GM23338 (cell line): Measurements from ENCODE around the gene NHLH2. TPM values are rescaled to one million over a fixed set of nuclear protein-coding genes. Genes with fewer than 3 reads are reported as not detected.

ENCODE experiments used
- ATAC-seq: fragments of 200-7000 bp; cut with Tn5 transposase; 3 replicates; pipeline ENCODE4 v1.9.1; 2020
- DNase-seq: peaks from one replicate; pipeline ENCODE4 v3.0.0-alpha.2; 2015; ENCODE audit warnings: low spot score
- H2AFZ ChIP-seq: fragments of 200-600 bp; sonication (generic); 2 replicates; pipeline ENCODE4 v1.8.0; 2016; ENCODE audit warnings: antibody characterized with exemption, mild to moderate bottlenecking, moderate library complexity
- H3F3A ChIP-seq: fragments of 200-600 bp; sonication (generic); replicated peaks from 2 replicates; pipeline ENCODE4 v1.8.0; 2017; ENCODE audit warnings: antibody characterized with exemption, mixed run types, low read depth
- H3K27ac ChIP-seq: fragments of 200-600 bp; sonication (generic); 2 replicates; pipeline ENCODE4 v1.6.1; 2016; ENCODE audit warnings: low read depth
- H3K27me3 ChIP-seq: fragments of 200-600 bp; sonication (generic); 2 replicates; pipeline ENCODE4 v1.8.0; 2016; ENCODE audit warnings: mild to moderate bottlenecking, mixed run types, moderate library complexity; ENCODE audit not compliant: insufficient read depth
- H3K36me3 ChIP-seq: fragments of 200-600 bp; sonication (generic); 2 replicates; pipeline ENCODE4 v1.8.0; 2016; ENCODE audit warnings: mild to moderate bottlenecking; ENCODE audit not compliant: insufficient read depth
- H3K4me1 ChIP-seq: fragments of 200-600 bp; sonication (generic); 2 replicates; pipeline ENCODE4 v1.8.0; 2016; ENCODE audit warnings: mild to moderate bottlenecking, moderate library complexity; ENCODE audit not compliant: insufficient read depth
- H3K4me2 ChIP-seq: fragments of 200-600 bp; sonication (generic); 2 replicates; pipeline ENCODE4 v1.7.1; 2017; ENCODE audit warnings: mixed run types
- H3K4me3 ChIP-seq: fragments of 200-600 bp; sonication (generic); 2 replicates; pipeline ENCODE4 v1.6.1; 2016; ENCODE audit warnings: mixed run types
- H3K79me2 ChIP-seq: fragments of 200-600 bp; sonication (generic); replicated peaks from 2 replicates; pipeline ENCODE4 v1.8.0; 2017; ENCODE audit warnings: mild to moderate bottlenecking; ENCODE audit not compliant: insufficient read depth
- H3K9me2 ChIP-seq: fragments of 200-600 bp; sonication (generic); 2 replicates; pipeline ENCODE4 v1.8.0; 2017; ENCODE audit not compliant: insufficient read depth
- H4K20me1 ChIP-seq: fragments of 200-600 bp; sonication (generic); replicated peaks from 2 replicates; pipeline ENCODE4 v1.8.0; 2017; ENCODE audit warnings: mild to moderate bottlenecking; ENCODE audit not compliant: insufficient read depth
- H3K27ac Mint-ChIP-seq: 2 replicates; pipeline ENCODE4 v1.8.0; 2020; ENCODE audit warnings: inconsistent platforms, mild to moderate bottlenecking, moderate library complexity, mixed read lengths
- H3K27me3 Mint-ChIP-seq: 3 replicates; pipeline ENCODE4 v1.8.0; 2022; ENCODE audit warnings: low read depth, mild to moderate bottlenecking, moderate library complexity, mixed read lengths, inconsistent platforms; ENCODE audit not compliant: insufficient read depth, poor library complexity
- H3K36me3 Mint-ChIP-seq: 3 replicates; pipeline ENCODE4 v1.8.0; 2021; ENCODE audit warnings: low read depth, mild to moderate bottlenecking, inconsistent platforms, moderate library complexity, mixed read lengths
- H3K4me1 Mint-ChIP-seq: 3 replicates; pipeline ENCODE4 v1.8.0; 2020; ENCODE audit warnings: mild to moderate bottlenecking, inconsistent platforms, mixed read lengths
- H3K4me3 Mint-ChIP-seq: 3 replicates; pipeline ENCODE4 v1.8.0; 2021; ENCODE audit warnings: moderate library complexity, mild to moderate bottlenecking, inconsistent platforms, mixed read lengths
- H3K9me3 Mint-ChIP-seq: 3 replicates; pipeline ENCODE4 v1.8.0; 2020; ENCODE audit warnings: moderate library complexity, mild to moderate bottlenecking, inconsistent platforms, mixed read lengths
- EZH2phosphoT487 ChIP-seq: fragments of 200-600 bp; sonication (generic); IDR thresholded peaks from one replicate; pipeline ENCODE4 v1.8.1; 2018; ENCODE audit warnings: antibody characterized with exemption; ENCODE audit not compliant: unreplicated experiment
- NANOG ChIP-seq: IDR thresholded peaks from 2 replicates; pipeline ENCODE4 v1.6.1; 2016; ENCODE audit warnings: antibody characterized with exemption, borderline replicate concordance
- STAT1 ChIP-seq: IDR thresholded peaks from one replicate; pipeline ENCODE4 v1.6.1; 2016; ENCODE audit warnings: antibody characterized with exemption; ENCODE audit not compliant: unreplicated experiment
- ZNF114 ChIP-seq: fragments of 250-450 bp; sonication (Bioruptor Pico); IDR thresholded peaks from 2 replicates; pipeline ENCODE4 v1.5.0; 2020; ENCODE audit warnings: mild to moderate bottlenecking, moderate library complexity
- ZNF331 ChIP-seq: fragments of 250-450 bp; sonication (Bioruptor Pico); IDR thresholded peaks from 2 replicates; pipeline ENCODE4 v1.5.0; 2020; ENCODE audit warnings: low read depth, mild to moderate bottlenecking, moderate library complexity
- polyA plus RNA-seq: library from polyadenylated mRNA; unstranded; fragments of >200 nt; fragmentation: Nextera tagmentation; extraction: Ambion mirVana; gene quantifications from 2 replicates; pipeline ENCODE4 v1.2.1, GENCODE V29; 2016
- total RNA-seq: library from RNA; depleted of rRNA; stranded (reverse); fragments of >200 nt; shearing (Covaris generic); gene quantifications from 2 replicates; pipeline ENCODE4 v1.2.3, GENCODE V29; 2014
- TF ChIP-seq, protein P1 (sequence below): IDR thresholded peaks from one replicate; pipeline ENCODE4 v1.6.1; 2018; ENCODE audit warnings: antibody characterized with exemption; ENCODE audit not compliant: unreplicated experiment
- TF ChIP-seq, protein P2 (sequence below): IDR thresholded peaks from 2 replicates; pipeline ENCODE4 v1.6.1; 2016; ENCODE audit warnings: antibody characterized with exemption
- TF ChIP-seq, protein P3 (sequence below), 2 experiments: fragments of 200-600 bp in 1 of 2; sonication (generic) in 1 of 2; conservative IDR thresholded peaks; 2 replicates each; pipeline versions ENCODE4 v1.5.1 to v1.6.1; 2016 to 2017; ENCODE audit warnings: antibody characterized with exemption in 2 of 2, low read depth in 2 of 2, mild to moderate bottlenecking in 2 of 2, moderate library complexity in 1 of 2

Gene NHLH2
- total and polyA plus RNA-seq, 2 experiments from 2014 or later = 1.7 to 1.9 TPM

DNA sequence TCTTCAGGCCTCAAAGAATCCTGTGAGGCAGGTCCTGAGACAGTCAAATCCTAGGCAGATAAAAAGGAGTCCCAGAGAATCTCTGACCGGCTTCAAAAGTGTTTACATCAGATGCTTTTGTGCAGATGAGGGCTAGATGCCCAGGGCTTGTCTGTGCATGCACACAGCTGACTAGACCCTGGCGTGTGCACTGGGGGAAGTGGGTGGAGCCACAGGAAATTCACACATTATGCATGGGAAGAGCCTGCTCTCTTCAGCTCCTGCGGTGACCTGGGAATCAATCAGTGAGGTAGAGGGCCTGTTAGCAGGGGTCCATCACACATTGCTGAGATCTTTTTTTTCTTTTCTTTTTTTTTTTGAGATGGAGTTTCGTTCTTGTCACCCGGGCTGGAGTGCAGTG is 36.6 kb upstream of the NHLH2 start (continued):
- TF ChIP-seq, protein P1, sequence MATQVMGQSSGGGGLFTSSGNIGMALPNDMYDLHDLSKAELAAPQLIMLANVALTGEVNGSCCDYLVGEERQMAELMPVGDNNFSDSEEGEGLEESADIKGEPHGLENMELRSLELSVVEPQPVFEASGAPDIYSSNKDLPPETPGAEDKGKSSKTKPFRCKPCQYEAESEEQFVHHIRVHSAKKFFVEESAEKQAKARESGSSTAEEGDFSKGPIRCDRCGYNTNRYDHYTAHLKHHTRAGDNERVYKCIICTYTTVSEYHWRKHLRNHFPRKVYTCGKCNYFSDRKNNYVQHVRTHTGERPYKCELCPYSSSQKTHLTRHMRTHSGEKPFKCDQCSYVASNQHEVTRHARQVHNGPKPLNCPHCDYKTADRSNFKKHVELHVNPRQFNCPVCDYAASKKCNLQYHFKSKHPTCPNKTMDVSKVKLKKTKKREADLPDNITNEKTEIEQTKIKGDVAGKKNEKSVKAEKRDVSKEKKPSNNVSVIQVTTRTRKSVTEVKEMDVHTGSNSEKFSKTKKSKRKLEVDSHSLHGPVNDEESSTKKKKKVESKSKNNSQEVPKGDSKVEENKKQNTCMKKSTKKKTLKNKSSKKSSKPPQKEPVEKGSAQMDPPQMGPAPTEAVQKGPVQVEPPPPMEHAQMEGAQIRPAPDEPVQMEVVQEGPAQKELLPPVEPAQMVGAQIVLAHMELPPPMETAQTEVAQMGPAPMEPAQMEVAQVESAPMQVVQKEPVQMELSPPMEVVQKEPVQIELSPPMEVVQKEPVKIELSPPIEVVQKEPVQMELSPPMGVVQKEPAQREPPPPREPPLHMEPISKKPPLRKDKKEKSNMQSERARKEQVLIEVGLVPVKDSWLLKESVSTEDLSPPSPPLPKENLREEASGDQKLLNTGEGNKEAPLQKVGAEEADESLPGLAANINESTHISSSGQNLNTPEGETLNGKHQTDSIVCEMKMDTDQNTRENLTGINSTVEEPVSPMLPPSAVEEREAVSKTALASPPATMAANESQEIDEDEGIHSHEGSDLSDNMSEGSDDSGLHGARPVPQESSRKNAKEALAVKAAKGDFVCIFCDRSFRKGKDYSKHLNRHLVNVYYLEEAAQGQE = no peak
- TF ChIP-seq EZH2phosphoT487 = no peak

DNA sequence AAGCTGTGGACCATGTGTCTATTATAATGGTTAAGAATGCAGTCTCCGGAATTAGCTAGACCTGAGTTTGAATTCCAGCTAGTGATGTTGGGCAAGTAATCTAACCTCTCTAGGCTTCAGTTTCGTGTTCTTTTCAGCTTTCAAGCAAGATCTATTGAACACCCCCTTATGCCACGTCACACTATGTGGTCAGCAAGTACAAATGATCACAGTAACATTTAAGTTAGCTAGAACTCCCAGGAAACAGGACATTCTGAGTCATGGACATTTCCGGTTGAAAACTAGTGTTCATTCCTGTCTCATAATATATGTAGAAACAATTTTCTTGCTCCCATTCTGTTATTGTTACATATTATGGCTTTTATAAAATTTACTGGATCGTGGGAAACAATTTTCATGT is 34.0 kb upstream of the NHLH2 start:
- Mint-ChIP-seq H3K27ac (no peak overlapping the region), H3K36me3 (no peaks in the 10 kb centered on the region), H3K4me1 (peaks cover 20% of the 10 kb centered on the region; the same call in 2 of the 3 replicates), H3K4me3 (no peak overlapping the region), H3K27me3 (no peaks in the 10 kb centered on the region), H3K9me3 (no peaks in the 10 kb centered on the region)
- Histone ChIP-seq H2AFZ (no peak overlapping the region), H3K36me3 (no peaks in the 10 kb centered on the region), H3K4me1 (peaks cover 6% of the 10 kb centered on the region), H3K4me3 (no peak overlapping the region), H3K27me3 (no peaks in the 10 kb centered on the region), H3F3A (no peaks in the 10 kb centered on the region), H3K4me2 (no peak overlapping the region), H3K27ac (no peak overlapping the region), H4K20me1 (no peaks in the 10 kb centered on the region), H3K79me2 (no peaks in the 10 kb centered on the region), H3K9me2 (no peaks in the 10 kb centered on the region)
- no peak for ATAC-seq
- DNase-seq = no peak
- TF ChIP-seq, protein P2, sequence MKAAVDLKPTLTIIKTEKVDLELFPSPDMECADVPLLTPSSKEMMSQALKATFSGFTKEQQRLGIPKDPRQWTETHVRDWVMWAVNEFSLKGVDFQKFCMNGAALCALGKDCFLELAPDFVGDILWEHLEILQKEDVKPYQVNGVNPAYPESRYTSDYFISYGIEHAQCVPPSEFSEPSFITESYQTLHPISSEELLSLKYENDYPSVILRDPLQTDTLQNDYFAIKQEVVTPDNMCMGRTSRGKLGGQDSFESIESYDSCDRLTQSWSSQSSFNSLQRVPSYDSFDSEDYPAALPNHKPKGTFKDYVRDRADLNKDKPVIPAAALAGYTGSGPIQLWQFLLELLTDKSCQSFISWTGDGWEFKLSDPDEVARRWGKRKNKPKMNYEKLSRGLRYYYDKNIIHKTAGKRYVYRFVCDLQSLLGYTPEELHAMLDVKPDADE = no peak
- no peak for TF ChIP-seq NANOG

DNA sequence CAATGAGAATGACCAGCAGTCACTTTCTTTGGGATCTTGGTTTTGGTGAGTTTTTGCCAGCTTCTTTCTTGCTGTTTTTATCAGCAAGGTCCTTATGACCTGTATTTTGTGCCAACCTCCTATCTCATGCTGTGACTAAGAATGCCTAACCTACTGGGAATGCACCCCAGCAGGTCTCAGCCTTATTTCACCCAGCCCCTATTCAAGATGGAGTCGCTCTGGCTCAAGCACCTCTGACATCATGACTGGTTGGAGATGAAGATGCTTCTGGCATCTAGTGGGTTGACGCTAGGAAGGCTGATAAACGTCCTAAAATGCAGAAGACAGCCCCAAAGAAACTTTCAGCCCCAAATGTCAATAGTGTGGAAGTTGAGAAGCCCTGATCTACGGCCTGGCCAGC is 33.6 kb upstream of the NHLH2 start:
- no peak for ATAC-seq
- no peak overlapping the region for H2AFZ ChIP-seq
- TF ChIP-seq STAT1 (no peak), ZNF331 (CRISPR knock-in tag) (no peak), ZNF114 (CRISPR knock-in tag) (no peak), NANOG (no peak), EZH2phosphoT487 (no peak)
- TF ChIP-seq, protein P3, sequence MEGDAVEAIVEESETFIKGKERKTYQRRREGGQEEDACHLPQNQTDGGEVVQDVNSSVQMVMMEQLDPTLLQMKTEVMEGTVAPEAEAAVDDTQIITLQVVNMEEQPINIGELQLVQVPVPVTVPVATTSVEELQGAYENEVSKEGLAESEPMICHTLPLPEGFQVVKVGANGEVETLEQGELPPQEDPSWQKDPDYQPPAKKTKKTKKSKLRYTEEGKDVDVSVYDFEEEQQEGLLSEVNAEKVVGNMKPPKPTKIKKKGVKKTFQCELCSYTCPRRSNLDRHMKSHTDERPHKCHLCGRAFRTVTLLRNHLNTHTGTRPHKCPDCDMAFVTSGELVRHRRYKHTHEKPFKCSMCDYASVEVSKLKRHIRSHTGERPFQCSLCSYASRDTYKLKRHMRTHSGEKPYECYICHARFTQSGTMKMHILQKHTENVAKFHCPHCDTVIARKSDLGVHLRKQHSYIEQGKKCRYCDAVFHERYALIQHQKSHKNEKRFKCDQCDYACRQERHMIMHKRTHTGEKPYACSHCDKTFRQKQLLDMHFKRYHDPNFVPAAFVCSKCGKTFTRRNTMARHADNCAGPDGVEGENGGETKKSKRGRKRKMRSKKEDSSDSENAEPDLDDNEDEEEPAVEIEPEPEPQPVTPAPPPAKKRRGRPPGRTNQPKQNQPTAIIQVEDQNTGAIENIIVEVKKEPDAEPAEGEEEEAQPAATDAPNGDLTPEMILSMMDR (conservative IDR thresholded peaks at IDR 0.05; ENCODE audit: low read depth in 2 of 2) = no peak

More for the DNA sequence above, 33.6 kb upstream of the NHLH2 start:
- Histone ChIP-seq H3K27me3 (no peaks in the 10 kb centered on the region), H4K20me1 (no peaks in the 10 kb centered on the region), H3K79me2 (no peaks in the 10 kb centered on the region), H3F3A (no peaks in the 10 kb centered on the region), H3K4me2 (no peak overlapping the region), H3K36me3 (no peaks in the 10 kb centered on the region), H3K4me3 (no peak overlapping the region), H3K4me1 (peaks cover 6% of the 10 kb centered on the region), H3K27ac (no peak overlapping the region), H3K9me2 (no peaks in the 10 kb centered on the region)
- H3K27me3 Mint-ChIP-seq = no peaks in the 10 kb centered on the region
- DNase-seq = no peak
- H3K9me3 Mint-ChIP-seq = no peaks in the 10 kb centered on the region
- H3K4me3 Mint-ChIP-seq = no peak overlapping the region
- H3K36me3 Mint-ChIP-seq = no peaks in the 10 kb centered on the region
- peaks cover 17% of the 10 kb centered on the region; the same call in 2 of the 3 replicates for H3K4me1 Mint-ChIP-seq
- H3K27ac Mint-ChIP-seq = no peak overlapping the region
